Kasumi-1 (cell line): Measurements from ENCODE around the gene UVRAG.

Source experiments
- DNase-seq, 2 experiments: peaks; one replicate each; lab custom pipeline; 2025; lab: John Stamatoyannopoulos, UW

The UVRAG gene

GRCh38 chr11:76149713-76150112 lies 334.7 kb downstream of the UVRAG start:
- no peak for DNase-seq

DNA sequence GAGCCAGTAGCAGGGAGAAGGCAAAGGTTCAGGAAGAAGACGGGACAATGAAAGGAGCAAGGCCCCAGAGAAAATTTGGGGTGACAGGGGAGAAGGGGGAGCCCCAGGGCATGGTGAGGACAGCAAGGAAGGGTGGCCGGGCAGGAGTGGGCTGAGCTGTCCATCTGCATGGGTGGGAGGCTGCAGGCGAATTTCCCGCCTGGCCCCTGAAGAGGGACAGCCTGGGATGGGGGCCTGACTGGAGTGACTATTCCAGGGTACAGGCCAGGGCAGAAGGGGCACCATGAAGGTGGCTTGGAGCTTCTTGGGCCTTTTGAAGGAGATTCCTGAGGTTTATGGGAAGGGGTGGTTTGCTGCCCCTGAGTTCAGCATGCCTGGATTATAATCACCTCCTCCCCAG lies 335.1 kb downstream of the UVRAG start:
- no peak for DNase-seq

- no peak for DNase-seq
These were observed 336.6 kb downstream of the UVRAG start for GRCh38 chr11:76151556-76152085.

GRCh38 chr11:76152086-76152681 lies 337.2 kb downstream of the UVRAG start:
- DNase-seq, result peak; percentile 70 to 73

- DNase-seq, result no peak
These were observed 337.9 kb downstream of the UVRAG start for GRCh38 chr11:76152741-76153570.

DNA sequence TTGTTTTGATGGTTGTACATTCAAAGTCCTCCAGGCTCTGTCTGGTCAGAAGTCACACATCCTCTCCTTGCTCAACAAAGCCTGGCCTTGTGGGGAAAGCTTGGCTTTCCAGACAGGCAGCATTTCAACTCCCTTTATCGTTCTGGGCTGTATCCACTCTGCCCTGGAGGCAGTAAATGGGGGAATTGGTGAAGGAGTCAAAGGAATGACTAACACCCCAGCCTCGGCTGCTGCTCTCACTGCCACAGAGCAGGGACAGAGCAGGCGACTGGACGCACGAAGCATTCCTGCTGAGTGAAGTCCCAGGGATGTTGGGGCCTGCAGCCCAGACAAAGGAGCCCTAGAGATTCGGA lies 338.5 kb downstream of the UVRAG start:
- no peak for DNase-seq

GRCh38 chr11:76155500-76156227 lies 340.7 kb downstream of the UVRAG start:
- no peak for DNase-seq

DNA sequence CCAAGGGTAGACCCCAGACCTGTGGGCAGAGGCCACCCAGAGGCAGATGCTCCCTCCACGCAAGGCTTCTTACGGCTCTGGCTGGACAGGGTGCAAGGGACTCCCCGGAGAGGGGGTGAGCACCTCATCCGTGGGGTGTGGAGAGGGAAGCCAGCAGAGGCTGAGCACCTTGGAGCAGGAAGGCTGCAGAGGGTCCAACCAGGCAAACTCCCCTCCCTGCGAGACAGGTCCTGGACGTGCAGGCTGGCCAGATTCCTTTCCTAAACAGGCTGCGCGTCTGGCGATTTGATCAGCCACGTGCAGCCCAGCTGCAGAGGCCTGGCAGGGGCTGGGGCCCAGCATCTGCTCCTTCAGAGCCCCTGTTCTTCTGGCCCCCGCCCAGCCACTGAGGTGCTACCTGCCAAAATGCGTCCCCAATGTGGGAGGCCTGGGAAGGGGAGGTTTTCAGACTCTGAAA lies 342.0 kb downstream of the UVRAG start:
- no peak for DNase-seq

- no peak for DNase-seq
These were observed 342.9 kb downstream of the UVRAG start for GRCh38 chr11:76157891-76158290.

GRCh38 chr11:76158394-76159302 lies 343.6 kb downstream of the UVRAG start:
- no peak for DNase-seq

DNA sequence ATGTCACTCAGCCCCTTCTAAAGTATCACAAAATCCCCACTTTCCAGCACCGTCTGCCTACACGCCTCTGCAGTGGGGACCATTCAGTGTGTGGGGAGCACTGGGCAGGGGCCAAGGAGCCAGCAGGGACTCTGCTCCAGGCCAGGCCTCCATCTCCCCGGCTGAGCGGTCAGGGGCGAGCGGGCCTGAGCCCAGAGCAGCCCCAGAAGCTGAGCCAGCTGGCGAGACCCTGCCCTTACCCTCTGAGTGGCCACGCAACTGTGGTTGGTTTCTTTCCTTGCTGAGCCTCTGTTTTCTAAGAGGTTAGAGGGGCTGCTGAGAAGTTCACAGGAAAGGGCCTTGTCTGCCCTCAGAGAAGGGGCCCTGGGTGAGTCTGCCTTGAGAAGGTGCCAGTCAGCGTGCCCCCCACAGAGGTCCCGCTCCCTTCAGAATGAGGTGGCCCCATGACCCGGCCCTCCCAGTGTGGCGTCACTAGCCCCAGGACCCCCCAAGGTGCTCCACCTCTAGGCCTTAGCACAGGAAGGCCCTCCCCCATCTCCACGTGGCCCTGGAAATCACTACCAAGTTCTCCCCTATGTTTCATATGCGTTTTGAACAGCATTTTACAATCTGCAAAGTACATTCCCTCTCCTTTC lies 344.4 kb downstream of the UVRAG start:
- DNase-seq, result no peak

DNA sequence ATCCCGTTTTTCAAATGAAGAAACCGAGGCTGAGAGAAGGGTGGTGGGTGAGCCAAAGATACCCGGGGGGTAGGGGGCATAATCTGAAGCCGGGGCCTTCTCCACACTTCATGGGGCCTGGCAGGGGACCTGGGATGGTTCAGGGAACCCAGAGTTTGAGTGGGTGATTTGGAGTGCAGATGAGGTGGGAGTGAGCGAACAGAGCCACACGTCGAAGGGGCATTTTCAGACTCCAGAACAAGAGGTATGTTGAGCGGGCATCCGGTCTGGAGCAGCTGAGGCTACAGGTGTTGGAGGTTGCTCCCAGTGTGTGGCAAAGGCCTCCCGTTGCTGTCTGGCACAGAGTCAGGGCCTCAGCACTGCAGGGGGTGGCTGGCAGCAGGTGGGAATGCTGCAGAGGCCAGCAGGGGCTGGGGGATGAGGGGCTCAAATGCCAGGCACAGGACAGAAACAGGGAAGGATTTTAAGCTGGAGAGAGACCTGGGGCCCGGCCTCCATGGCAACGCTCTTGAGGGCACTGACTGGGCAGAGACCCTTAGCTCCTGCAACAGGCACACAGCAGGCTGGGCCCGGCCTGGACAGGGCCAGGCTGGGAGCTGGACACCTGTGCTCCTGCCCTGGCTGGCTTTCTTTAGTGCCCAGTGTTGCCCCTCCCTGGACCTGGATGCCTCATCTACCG lies 345.1 kb downstream of the UVRAG start:
- no peak for DNase-seq

DNA sequence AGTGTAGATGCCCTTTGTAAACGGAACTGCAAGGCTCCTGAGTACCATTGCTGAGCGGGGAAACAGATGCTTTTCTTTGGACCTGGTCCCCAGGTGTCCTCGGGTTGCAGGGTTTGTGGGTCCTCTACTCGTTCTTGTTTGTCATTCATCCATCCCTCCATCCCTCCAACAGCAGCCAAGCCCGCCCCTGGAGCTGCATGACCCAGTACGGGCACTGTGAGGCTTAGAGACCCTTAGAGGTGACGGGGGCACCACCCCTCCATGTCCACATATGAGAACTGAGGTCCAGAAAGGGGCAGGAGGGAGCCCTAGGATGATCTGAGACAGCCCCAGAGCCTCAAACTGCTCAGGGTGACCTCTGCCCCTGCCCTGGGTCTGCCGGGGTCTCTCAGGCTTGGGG lies 345.8 kb downstream of the UVRAG start:
- DNase-seq, result no peak

DNA sequence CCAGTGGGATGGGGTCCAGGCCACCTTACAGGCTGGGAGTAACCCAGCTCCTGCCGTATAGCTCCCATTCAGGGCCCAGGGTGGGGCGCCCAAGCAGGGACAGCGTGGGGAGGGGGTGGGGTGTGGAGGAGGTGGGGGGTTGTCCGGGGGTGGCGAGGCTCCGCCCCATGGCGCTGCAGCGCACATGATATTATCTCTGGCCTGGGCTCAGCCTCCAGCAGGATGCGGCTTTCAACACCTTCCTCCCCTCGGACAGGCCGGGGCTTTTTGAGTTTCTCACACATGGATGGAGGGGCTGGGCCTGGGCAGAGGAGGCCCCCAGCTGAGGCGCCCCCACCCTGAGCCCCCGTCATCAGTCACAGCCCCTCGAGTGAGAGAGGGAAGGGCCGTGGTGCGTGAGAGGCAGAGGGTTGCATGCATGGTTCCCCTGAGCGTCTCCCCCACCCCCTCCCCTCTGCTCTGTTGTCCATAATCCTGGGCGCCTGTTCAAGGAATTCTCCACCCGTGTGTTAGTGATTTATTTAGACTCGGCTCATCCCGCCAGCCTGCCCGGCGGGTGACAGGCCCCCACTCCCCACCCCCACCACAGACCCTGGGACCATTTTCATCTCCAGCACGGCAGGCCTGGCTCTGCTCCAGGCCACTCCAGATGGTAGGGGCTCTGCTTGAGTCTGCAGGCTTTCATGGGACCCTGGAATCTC lies 346.4 kb downstream of the UVRAG start:
- DNase-seq, result no peak

DNA sequence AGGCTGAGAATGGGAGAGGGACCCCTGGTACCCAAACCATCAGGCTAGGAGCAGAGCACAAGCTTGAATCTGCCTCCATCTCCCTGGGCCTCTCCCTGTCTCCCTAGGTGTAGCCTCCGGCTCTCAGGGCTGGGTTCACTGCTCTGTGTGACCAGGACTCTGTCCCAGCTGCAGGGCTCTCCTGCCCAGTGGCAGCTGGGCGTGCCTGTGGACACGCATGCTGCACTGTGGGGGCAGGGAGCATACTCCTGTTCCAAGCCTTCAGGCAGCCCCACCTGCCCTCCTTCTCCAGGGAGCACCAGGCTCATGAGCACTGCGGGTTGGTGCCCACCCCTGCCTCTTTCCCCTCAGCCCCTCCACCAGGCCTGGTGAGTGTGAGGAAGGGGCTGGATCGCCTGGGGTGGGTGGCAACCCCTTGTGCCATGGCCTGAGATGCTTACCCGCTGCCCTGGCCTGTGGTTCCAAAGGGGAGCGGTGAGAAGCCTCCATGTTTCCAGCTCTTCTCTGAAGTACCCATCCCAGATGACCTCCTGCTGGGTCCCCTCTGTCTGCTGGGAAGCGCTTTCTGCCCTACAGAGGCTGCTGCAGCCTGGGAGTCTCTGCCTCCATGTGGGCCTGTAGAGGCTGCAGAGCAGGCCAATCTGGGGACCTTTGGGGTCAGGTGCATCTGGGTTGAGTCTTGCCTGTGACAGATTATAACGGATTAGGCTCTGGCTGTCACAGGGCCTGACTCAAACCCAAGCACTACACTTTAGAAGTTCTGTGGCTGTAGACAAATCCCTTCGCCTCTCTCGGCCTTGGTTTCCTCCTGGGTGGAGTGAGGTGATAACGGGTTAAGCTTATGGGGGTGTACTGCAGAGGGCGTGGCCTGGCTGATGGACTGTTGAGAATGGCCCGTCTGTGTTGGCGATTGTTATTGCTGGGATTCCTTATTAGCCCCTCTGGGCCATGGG lies 347.6 kb downstream of the UVRAG start:
- DNase-seq, result no peak

- no peak for DNase-seq
These were observed 348.4 kb downstream of the UVRAG start for GRCh38 chr11:76163289-76163880.

- DNase-seq, result no peak
These were observed 349.1 kb downstream of the UVRAG start for GRCh38 chr11:76164081-76164480.
